NCI-H524 treated with DMSO at 0.1 percent for 48 hours (cell line): ENCODE results near the gene DUOX2.
"Not testable (repeated sequence)": the region's sequence is repeated elsewhere in the genome, so short reads cannot be mapped to it uniquely, and the experiment has no call there.

Source experiments
- DNase-seq: peaks from one replicate; lab custom pipeline; 2025; lab: John Stamatoyannopoulos, UW

The DUOX2 gene

GRCh38 chr15:45073602-45074001 lies 40.4 kb downstream of the DUOX2 start:
- not testable (repeated sequence) for DNase-seq

DNA sequence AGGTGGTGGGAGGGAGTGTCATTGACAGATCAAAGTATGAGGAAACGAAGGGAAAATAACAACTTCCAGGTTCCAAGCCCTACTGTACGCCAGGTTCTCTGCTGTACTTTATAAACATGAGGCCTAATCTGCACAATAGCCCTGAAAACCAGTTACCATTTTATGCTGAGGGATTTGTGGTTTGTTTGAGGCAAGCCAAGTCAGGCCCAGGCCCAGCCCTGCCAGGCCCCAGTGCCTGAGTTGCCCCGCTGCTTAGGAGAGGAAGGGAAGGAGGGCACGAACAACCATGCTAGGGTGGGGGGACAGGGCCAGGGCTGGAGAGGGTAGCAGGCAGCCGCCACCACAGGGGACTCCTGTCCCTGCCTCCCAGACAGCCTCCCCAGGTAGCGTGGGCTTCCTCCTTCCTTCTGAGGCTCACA lies 44.0 kb downstream of the DUOX2 start:
- DNase-seq: not testable (repeated sequence)

GRCh38 chr15:45064386-45064785 lies 49.6 kb downstream of the DUOX2 start:
- no peak for DNase-seq

DNA sequence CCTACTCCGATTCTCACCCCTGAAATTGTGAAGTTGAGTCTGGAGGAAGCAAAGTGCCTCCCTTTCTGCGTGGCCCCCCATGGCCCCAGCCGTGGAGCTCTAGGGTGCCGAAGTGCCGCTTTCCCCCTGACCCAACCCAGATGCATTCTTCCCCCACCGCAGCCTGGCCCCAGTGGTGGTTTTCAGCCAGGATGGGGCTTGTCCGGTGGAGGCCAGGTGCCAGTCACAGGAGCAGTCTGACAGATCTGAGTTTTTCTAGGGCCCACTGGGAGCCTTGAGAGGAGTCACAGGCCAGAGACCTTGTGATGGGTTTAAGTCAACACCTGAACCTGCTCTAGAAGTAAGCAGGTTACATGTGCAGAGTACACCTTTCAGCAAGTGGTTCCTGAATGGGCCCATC lies 51.7 kb downstream of the DUOX2 start:
- not testable (repeated sequence) for DNase-seq

DNA sequence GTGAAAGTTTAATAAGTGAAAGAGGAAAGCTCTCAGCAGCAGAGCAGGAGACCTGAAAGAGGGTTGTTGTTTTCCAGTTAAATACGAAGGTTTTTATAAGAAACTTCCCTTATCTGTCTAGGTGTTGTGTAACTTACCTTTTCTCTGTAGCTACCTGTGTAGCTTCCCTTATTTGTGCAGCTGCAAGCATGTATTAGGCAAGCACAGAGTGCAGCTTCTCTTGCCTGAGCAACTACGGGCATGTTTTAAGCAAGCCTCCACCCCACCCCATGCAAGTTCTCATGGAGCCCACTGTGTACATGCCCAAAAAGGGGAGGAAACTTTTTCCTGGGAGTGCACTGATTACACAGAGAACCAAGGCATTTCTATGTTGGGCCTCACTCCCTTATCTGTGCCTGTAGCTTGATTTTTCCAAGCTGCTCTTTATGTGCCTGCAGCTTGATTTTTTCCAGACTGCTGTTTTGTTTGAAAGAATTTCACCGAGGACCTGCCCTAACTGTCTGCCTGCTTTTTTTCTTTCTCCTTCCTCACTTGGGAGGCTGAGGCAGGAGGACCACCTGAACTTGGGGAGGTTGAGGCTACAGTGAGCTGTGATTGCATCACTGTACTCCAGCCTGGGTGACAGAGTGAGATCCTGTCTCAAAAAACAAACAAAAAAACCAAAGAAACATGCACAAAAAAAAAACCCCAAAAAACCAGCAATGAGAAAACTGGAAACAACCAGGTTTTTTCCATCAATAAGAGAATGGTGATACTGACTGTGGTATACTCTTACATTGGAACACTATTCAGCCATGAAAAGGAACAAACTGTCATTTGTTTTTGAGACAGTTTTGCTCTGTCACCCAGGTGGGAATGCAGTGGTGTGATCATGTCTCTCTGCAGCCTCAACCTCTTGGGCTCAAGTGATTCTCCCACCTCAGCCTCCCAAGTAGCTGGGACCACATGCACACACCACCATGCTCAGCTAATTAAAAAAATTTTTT lies 55.0 kb downstream of the DUOX2 start:
- not testable (repeated sequence) for DNase-seq

- DNase-seq: not testable (repeated sequence)
Observed at GRCh38 chr15:45052676-45053075, 61.3 kb downstream of the DUOX2 start.

GRCh38 chr15:45050587-45050986 lies 63.4 kb downstream of the DUOX2 start:
- no peak for DNase-seq

DNA sequence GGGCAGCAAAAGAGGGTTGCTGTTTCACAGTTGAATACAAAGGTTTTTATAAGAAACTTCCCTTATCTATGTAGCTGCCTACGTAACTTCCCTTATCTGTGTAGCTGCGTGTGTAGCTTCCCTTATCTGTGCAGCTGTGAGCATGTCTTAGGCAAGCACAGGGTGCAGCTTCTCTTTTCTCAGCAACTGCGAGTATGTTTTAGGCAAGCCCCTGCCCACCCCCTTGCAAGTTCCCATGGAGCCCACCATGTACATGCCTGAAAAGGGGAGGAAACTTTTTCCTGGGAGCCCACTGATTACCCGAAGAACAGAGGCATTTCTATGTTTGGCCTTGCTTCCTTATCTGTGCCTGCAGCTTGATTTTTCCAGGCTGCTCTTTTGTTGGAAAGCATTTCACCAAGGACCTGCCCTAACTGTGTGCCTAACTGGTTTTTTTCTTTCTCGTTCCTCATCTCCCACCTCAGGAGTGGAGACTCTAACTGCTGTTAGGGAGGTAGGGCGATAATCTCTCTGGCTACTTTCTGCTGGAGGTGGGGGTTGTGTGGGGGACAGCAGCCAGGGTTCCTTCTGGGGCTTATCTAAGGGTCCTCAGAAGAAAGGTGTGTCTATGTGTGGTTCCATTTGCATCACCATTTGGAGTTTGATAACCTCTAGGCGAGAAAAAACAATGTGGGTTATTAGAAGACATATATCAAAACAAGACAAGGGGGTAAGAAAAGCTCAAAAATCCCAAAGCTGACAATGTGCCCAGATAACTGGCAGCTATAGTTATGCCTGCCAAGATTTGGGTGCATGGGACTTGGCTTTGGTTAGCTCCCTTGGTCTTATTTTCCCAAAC lies 65.0 kb downstream of the DUOX2 start:
- DNase-seq: no peak

DNA sequence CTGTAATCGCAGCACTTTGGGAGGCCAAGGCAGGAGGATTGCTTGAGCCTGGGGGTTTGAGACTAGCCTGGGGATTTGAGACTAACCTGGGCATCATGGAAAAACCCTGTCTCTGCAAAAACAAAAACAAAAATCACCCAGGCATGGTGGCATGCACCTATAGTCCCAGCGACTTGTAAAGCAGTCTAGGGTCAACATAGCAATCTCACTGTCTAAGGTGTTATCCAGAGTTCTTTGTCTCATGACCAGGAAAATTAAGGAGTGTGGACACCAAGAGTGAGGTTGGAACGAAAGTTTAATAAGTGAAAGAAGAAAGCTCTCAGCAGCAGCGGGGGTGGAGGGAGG lies 65.6 kb downstream of the DUOX2 start:
- not testable (repeated sequence) for DNase-seq

- not testable (repeated sequence) for DNase-seq
Observed at GRCh38 chr15:45044270-45044669, 69.7 kb downstream of the DUOX2 start.

DNA sequence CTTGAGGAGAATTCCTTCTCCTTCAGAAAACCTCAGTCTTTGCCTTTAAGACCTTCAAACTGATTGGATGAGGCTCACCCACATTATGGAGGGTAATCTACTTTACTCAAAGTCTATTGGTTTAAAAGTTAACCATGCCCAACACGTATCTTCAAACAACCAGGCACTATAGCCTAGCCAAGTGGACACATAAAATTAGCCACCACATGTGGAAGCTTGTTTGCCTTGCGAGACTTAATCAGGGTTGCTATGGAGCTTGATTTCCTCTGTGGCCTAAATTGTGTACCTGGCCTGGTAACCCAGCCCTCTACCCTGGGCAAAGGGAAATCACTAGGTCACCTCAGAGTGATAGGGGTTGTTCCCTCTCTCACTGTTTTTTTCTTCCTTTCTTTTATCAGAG lies 71.1 kb downstream of the DUOX2 start:
- DNase-seq: not testable (repeated sequence)
